Stimulated activated CD8-positive, alpha-beta memory T cell treated with anti-CD3 and anti-CD28 coated beads, Interleukin-2, amount 100 ng/mL, for 48 hours (primary cell): Measurements from ENCODE around the gene HMG20B.
"Not testable (repeated sequence)": the region's sequence is repeated elsewhere in the genome, so short reads cannot be mapped to it uniquely, and the experiment has no call there.

Source experiments
- DNase-seq, 2 donors: peaks; one replicate each; pipeline ENCODE4 v3.0.0-alpha.2; 2020; ENCODE audit warnings: low read depth in 2 of 2

HMG20B gene

GRCh38 chr19:3572855-3573161 lies at the start of gene HMG20B:
TSS of gene HMG20B (plus strand) at chr19:3572944. CDS start at chr19:3573310, 366 bp downstream.
- no peak for DNase-seq

- DNase-seq: no peak
Observed at GRCh38 chr19:3523361-3524077, 49.2 kb upstream of the HMG20B start.

GRCh38 chr19:3524078-3524842 lies 48.5 kb upstream of the HMG20B start:
- no peak for DNase-seq

GRCh38 chr19:3524904-3525451 lies 47.8 kb upstream of the HMG20B start:
- no peak for DNase-seq

- no peak for DNase-seq
Observed at GRCh38 chr19:3526507-3527237, 46.1 kb upstream of the HMG20B start.

- DNase-seq: no peak
Observed at GRCh38 chr19:3527238-3527910, 45.4 kb upstream of the HMG20B start.

GRCh38 chr19:3528080-3528479 lies 44.7 kb upstream of the HMG20B start:
- no peak for DNase-seq

- no peak for DNase-seq
Observed at GRCh38 chr19:3528539-3529211, 44.1 kb upstream of the HMG20B start.

- not testable (repeated sequence) for DNase-seq
Observed at GRCh38 chr19:3529299-3529698, 43.4 kb upstream of the HMG20B start.

GRCh38 chr19:3530389-3530788 lies 42.4 kb upstream of the HMG20B start:
- no peak for DNase-seq

- no peak for DNase-seq
Observed at GRCh38 chr19:3531716-3532115, 41.0 kb upstream of the HMG20B start.

- DNase-seq: no peak
Observed at GRCh38 chr19:3532154-3532786, 40.5 kb upstream of the HMG20B start.

GRCh38 chr19:3533033-3533432 lies 39.7 kb upstream of the HMG20B start:
- no peak for DNase-seq

- no peak for DNase-seq
Observed at GRCh38 chr19:3533563-3534216, 39.1 kb upstream of the HMG20B start.

- no peak for DNase-seq
Observed at GRCh38 chr19:3534375-3535234, 38.1 kb upstream of the HMG20B start.

- DNase-seq: no peak
Observed at GRCh38 chr19:3535235-3535535, 37.6 kb upstream of the HMG20B start.

GRCh38 chr19:3535563-3535965 lies 37.2 kb upstream of the HMG20B start:
- no peak for DNase-seq

GRCh38 chr19:3535981-3536380 lies 36.8 kb upstream of the HMG20B start:
- no peak for DNase-seq

GRCh38 chr19:3536429-3537100 lies 36.2 kb upstream of the HMG20B start:
- no peak for DNase-seq
